IPS-18c (cell line): ENCODE measurements around the gene BAIAP3.

ENCODE experiments used
- H3K4me3 ChIP-seq: 2 replicates; pipeline ENCODE4 v1.7.0; 2013; ENCODE audit warnings: low read depth, mild to moderate bottlenecking, low read length, moderate library complexity; ENCODE audit not compliant: insufficient read depth
- H3K9me3 ChIP-seq: one replicate; pipeline ENCODE4 v1.6.1; 2013; ENCODE audit warnings: mild to moderate bottlenecking, low read length, moderate library complexity; ENCODE audit not compliant: control insufficient read depth, insufficient read depth

Gene BAIAP3

GRCh38 chr16:1387331-1387730 lies 53.9 kb downstream of the BAIAP3 start:
- Histone ChIP-seq H3K9me3 (no peaks in the 10 kb centered on the region), H3K4me3 (no peak overlapping the region)

- Histone ChIP-seq H3K4me3 (no peak overlapping the region), H3K9me3 (no peaks in the 10 kb centered on the region)
Measured at GRCh38 chr16:1389762-1390161, 56.3 kb downstream of the BAIAP3 start.

- no peak overlapping the region for H3K4me3 ChIP-seq
- H3K9me3 ChIP-seq: no peaks in the 10 kb centered on the region
Measured at GRCh38 chr16:1390239-1390779, 56.9 kb downstream of the BAIAP3 start.

GRCh38 chr16:1392826-1393225 lies 59.4 kb downstream of the BAIAP3 start:
- H3K4me3 ChIP-seq: no peak overlapping the region
- H3K9me3 ChIP-seq: no peaks in the 10 kb centered on the region

- Histone ChIP-seq H3K4me3 (no peak overlapping the region), H3K9me3 (no peaks in the 10 kb centered on the region)
Measured at GRCh38 chr16:1393613-1394176, 60.2 kb downstream of the BAIAP3 start.

- H3K4me3 ChIP-seq: no peak overlapping the region
- H3K9me3 ChIP-seq: no peaks in the 10 kb centered on the region
Measured at GRCh38 chr16:1394367-1394951, 61.0 kb downstream of the BAIAP3 start.

GRCh38 chr16:1395444-1396031 lies 62.1 kb downstream of the BAIAP3 start:
- no peaks in the 10 kb centered on the region for H3K9me3 ChIP-seq
- H3K4me3 ChIP-seq: no peak overlapping the region

GRCh38 chr16:1397779-1398178 lies 64.3 kb downstream of the BAIAP3 start:
- no peak overlapping the region for H3K4me3 ChIP-seq
- H3K9me3 ChIP-seq: no peaks in the 10 kb centered on the region

- Histone ChIP-seq H3K4me3 (no peak overlapping the region), H3K9me3 (no peaks in the 10 kb centered on the region)
Measured at GRCh38 chr16:1398351-1398750, 64.9 kb downstream of the BAIAP3 start.
